CD4-positive, alpha-beta T cell treated with Interleukin-21 for 1 hour (primary cell): Measurements from ENCODE around the gene LPAR5.

Source experiments
- DNase-seq: peaks from one replicate; pipeline ENCODE4 v3.0.0-alpha.2; 2020

Gene LPAR5

GRCh38 chr12:6635375-6635855 is 344 bp downstream of the LPAR5 start:
- DNase-seq = peak; percentile 56

DNA sequence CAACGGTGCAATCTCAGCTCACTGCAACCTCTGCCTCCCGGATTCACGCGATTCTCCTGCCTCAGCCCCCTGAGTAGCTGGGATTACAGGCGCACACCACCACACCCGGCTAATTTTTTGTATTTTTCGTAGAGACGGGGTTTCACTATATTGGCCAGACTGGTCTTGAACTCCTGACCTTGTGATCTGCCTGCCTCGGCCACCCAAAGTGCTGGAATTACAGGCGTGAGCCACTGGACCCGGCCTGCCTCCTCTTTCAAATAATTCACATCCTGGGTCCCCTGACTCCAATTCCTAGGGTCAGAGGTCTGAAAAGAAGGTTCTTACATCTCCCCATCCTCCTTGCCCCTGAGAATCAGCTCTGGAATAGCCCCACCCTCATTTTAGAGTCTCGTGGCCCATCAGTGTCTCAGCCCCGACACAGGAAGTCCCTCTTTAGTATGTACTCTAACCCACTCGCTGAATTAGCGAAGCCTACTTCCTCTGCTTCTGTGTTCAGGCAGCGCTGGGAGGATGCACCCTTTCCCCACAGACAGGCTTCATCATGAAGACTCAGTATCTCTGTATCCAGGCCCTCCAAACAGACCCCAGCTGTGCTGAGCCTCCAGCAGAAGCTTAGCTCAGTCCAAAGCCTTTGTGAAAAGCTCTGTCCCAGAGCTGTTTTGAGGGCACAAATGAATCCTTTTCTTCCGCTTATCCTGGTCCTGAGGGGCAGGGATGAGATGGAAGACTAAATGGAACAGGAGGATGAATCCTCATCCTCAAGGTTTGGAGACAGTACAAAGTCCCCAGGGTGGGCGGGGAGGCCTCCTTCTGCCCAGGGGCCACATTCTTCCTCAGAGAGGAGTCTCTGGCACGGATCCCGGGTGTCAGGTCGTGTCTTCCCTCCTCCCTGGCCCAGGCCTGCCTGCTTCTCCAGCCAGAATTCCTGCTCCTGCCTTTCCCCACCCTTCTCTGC is 3.5 kb downstream of the LPAR5 start:
- peak; percentile 69 for DNase-seq

- DNase-seq = peak; percentile 38
These were observed 4.2 kb downstream of the LPAR5 start for GRCh38 chr12:6631549-6631961.

- DNase-seq = no peak
These were observed 5.0 kb downstream of the LPAR5 start for GRCh38 chr12:6630736-6631135.

DNA sequence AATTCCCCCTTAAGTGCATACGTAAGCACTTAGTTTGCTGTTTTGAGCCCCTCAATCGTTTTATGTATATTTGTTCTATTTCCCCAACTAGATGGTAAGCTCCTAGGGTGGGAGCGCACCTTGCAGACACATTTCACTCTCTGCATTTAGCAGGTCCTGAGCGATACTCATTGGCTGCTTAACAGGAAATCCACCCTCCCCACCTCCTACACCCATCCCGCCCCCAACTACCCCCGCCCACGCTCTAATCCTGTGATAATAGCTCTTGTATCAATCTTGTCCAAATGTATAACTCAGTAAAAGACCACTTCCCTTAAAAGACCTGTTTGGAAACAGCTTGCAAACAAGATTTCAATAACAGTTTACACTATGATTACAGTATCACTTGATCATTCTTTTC is 8.1 kb downstream of the LPAR5 start:
- DNase-seq = peak; percentile 66

GRCh38 chr12:6626654-6627283 is 9.0 kb downstream of the LPAR5 start:
- no peak for DNase-seq

DNA sequence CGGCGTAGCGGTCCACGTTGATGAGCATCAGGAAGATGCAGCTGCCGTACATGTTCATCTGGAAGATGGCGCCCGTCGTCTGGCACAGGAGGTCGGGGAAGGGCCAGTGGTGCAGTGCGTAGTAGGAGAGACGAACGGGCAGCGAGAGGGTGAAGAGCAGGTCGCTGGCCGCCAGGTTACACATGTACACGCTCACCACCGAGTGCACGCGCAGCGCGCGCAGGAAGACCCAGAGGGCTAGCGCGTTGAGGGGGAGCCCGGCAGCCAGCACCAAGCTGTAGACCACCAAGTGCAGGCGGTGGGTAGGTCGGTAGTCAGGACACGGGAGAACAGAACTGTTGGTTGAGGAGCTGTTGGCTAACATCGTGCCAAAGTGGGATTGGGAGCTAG is 14.9 kb downstream of the LPAR5 start:
- no peak for DNase-seq

DNA sequence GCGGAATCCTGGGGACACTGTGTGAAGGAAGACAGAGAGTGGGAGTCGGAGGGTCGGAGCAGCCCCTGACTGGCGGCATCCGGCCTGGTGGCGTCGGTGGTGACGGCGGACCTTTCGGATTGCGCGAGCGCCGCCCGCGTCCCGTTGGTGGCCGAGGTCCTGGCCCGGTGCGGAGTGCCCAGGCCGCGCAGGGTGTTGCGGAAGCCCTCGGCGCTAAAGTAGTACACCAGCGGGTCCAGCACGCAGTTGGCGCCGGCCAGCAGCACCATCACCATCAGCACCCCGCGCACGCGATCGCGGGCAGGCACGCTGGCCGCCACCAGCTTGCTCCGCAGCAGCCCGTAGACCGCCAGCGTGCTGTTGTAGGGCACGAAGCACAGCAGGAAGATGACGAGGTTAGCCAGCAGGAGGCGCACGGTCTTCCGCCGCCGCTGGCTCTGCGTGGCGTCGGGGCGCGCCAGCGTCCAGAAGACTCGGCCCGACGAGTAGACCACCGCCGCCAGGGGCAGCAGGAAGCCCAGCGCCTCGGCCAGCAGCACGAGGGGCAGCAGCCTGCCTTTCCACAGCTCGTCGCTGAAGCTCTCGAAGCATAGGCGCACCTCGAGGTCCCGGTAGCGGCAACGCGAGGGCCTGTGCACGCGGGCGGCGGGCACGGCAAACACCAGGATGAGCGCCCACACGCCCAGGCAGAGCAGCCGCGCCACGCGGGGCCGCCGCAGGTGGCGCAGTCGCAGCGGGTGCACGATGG is 15.4 kb downstream of the LPAR5 start:
- DNase-seq = peak; percentile 59

DNA sequence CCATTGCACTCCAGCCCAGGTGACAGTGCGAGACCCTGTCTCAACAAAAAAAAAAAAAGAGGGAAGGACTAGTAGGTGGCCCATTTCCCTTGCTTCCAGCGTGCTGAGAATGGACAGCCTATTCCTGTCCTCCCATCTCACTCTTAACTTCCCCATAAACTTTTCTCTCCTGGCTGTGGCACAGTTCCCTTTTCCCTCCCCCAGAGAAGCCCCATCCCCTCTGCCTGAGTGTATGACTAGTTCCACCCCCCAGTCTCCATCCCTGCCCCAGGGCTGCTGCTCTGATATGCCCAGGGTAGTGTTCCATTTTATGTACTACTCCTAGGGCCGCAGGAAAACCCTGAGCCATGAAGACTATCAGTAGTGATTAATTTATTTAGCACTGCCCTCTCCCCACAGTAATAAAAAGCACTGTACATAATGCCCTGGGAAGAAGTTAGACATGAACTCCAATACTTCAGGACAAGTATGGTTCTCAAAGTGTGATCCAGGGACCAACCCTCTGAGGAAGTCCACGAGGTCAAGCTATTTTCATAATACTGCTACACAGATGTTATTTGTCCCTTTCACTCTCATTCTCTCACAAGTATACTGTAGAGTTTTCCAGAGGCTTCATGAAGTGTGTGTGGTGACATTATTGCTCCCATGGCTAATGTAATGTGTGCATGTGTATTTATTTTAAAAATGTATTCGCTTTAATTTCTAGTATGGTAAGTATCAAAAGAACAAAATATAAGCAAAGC is 17.1 kb downstream of the LPAR5 start:
- no peak for DNase-seq

DNA sequence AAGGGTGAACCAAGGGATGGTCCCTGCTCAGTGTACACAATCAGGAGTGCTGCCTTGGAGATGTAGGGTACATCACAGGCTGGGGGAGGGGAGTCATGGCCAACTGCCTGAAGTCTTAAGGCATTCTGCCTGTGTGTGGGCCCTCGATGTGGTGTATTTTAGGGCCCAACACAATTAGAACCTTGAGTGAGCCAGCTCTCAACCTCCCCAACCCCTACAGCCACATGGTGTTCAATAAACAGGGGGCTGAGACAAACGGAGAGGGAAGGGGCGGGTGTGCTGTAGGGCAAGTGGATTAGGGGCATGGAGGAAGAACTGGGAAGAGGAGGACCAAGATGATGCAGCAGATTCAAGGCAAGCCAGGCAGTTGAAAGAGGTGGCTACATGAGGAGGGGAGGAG is 20.0 kb downstream of the LPAR5 start:
- no peak for DNase-seq

- DNase-seq = no peak
These were observed 21.1 kb downstream of the LPAR5 start for GRCh38 chr12:6614513-6615172.

DNA sequence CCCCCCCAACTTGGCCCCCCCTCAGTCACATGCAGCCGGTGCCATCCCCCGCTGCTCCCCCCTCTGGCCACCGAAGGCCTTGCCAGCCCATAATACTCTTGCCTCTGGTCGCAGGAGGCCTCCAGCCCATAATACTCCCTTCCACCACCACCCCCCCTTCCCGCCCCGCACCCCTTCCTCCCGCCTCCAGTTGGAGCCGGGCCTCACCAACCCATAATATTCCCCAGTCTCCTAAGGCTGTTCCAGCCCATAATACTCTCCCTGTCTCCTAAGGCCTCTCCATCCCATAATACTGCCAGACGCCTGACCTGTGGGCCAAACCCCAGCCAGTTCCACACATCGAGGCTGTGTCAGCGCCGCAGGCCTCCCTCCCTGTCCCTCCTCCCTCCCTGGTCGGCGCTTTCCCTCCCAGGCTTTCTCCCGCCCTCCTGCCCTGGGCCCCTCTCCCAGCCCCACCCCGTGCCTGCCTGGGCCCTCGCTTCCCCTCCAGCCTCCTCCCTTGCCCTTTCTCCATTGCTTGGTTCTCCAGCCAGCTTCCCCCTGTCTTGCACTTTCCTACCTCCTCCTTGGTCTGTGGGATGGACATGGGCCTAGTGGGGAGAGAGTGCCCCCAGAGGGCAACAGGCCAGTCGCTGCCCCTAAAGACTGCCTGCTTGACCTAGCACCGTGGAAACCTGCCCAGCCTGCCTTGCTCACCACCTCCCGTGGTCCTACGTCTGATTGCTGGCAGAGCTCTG is 21.8 kb downstream of the LPAR5 start:
- peak; percentile 82 for DNase-seq

- peak; percentile 69 for DNase-seq
These were observed 22.6 kb downstream of the LPAR5 start for GRCh38 chr12:6613015-6613775.

DNA sequence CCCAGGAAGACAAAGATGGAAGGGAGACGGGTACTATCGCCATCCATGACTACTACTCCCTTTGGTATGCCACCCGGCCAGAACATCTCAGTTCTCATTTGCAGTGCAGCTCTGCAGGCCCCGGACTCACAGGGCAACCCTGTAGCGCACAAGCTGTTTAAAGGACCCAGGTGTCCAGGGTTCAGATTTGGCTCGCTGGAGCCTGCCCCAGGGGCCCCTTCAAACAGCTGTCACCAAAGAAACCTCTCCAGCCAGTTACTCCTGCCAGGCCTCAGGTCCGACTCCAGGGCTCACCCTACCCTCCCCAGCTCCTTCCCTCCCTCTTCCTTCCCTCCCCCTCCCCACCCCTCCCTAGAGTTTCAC is 23.1 kb downstream of the LPAR5 start:
- DNase-seq = no peak

DNA sequence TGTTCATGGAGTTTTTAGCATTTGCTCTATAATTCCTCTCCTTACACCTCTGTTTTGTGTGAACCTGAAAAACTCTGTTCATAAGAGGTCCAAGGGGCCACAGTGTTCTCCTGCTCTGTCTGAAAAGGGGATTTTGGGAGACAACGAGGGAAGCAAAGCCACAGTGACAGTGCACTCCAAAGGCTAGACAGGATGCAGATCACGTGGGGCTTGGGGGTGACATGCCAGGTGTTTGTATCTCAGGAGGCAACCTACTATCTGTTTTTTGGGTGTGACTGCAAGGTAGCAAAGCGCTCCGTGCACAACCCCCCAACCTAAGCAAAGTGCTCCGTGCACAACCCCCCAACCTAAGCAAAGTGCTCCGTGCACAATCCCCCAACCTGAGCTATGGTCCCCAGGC is 23.5 kb downstream of the LPAR5 start:
- peak; percentile 48 for DNase-seq

DNA sequence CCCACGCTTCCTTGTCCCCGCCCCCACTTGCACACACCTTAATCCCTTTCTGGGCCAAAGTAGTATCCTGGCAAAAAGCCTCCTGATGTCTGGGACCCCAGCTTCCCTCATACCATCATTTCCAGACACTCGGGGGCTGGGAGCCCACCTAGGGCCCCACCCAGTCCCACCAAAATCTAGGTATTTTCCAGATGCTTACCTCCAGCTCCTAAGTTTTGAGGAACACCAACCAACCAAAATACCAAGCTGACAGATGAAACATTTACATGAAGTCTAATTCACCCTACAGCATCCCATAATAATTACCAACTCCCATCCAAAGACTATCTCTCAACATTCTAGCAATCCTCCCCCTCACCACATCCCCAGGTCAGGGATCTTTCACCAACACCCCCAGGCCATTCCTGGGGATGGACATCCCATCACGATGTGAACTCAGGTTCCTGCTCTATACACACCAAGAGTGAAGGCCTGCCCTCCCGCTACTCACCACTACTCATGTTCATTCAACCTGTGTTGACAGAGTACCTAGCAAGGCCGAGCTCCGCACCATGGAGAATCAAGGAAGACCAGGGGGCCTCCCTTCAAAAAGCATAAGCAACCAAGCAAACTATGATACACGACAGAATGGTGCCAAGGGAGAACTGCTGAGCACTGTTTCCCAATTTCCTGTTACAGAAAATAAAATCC is 27.0 kb downstream of the LPAR5 start:
- DNase-seq = no peak

DNA sequence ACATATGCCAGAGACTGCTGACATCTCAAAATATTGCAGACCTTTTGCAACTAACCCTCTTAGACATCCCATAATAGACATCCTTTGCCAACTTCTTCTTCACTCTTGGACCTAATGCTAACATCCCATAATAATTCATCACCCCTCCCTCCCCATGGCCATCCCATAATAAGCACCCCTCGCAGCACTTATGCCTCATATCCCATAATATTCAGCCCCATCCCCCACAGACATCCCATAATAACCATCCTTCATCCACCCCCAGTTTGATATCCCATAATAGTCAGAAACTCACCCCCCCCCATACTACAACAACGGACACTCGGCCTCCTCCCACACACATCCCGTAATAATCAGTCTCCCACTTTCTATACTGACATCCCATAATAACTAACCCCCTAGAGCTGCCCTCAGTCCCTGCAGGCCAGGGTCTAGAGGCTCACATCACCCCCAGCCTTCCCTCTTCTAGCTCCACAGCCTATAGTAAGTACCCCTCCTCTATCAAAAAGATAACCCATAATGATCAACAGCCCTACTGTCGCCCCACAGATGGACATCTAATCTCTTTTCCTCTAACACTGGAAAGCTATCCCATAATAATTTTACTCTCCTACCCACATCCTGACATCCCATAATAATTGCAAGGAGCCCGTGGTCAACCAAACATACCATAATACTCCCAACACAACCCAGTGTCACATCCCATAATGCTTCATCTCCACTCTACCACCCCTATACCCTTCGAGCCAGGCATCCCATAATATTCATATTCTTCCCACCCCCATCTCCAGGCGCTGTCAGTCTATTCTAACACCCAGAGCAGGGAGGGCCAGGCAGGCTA is 27.8 kb downstream of the LPAR5 start:
- DNase-seq = peak; percentile 83

DNA sequence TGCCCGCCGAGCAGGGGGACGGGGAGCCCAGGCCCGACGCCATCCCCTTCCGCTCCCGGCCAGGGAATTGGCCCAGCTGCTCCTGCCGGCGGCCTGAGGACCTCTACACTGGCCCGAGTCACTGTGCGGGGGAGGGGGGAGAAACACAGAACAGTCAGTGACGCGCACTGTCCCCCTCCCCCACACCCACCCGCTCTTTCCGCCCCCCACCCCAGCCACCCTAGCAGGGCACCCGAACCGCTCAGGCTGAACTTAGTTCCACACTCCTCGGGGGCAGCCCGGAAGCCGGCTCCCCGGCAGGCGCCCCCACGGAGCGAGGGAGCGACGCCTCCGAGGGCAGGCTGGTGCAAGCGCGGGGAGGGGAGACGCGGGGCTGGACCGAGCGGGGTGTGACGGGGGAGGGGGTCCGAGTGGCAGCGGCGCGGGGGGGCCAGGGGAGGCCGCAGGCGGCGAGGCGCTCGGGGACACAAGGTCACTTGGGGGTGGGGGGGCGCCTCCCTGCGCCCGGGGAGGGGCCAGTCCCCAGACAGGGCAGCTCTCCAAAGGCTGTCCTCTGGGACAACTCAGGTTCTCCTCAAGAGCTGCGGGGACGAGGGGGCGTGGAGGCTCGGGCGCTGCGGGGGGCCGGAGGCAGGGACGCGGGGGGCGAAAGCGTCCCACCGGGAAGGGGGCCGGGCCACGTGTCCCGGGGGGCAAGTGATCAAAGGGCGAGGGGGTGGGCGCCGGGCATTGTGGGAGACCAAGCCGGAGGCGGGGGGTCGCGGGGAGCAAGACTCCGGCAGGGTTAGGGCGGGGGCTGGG is 29.2 kb downstream of the LPAR5 start:
- DNase-seq = peak; percentile 75
